AG09319 (cell line): ENCODE measurements around the gene GOLM1.
"Not testable (repeated sequence)": the region's sequence is repeated elsewhere in the genome, so short reads cannot be mapped to it uniquely, and the experiment has no call there.

ENCODE experiments used
- DNase-seq: peaks from one replicate; pipeline ENCODE4 v3.0.0-alpha.2; 2010; ENCODE audit warnings: low read depth; ENCODE audit errors: extremely low read depth
- TF ChIP-seq, protein P1 (sequence below): IDR thresholded peaks from 2 replicates; pipeline ENCODE4 v1.5.1; 2011; ENCODE audit warnings: low read depth, mild to moderate bottlenecking, inconsistent platforms, low read length, moderate library complexity

Gene GOLM1, protein sequence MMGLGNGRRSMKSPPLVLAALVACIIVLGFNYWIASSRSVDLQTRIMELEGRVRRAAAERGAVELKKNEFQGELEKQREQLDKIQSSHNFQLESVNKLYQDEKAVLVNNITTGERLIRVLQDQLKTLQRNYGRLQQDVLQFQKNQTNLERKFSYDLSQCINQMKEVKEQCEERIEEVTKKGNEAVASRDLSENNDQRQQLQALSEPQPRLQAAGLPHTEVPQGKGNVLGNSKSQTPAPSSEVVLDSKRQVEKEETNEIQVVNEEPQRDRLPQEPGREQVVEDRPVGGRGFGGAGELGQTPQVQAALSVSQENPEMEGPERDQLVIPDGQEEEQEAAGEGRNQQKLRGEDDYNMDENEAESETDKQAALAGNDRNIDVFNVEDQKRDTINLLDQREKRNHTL

DNA sequence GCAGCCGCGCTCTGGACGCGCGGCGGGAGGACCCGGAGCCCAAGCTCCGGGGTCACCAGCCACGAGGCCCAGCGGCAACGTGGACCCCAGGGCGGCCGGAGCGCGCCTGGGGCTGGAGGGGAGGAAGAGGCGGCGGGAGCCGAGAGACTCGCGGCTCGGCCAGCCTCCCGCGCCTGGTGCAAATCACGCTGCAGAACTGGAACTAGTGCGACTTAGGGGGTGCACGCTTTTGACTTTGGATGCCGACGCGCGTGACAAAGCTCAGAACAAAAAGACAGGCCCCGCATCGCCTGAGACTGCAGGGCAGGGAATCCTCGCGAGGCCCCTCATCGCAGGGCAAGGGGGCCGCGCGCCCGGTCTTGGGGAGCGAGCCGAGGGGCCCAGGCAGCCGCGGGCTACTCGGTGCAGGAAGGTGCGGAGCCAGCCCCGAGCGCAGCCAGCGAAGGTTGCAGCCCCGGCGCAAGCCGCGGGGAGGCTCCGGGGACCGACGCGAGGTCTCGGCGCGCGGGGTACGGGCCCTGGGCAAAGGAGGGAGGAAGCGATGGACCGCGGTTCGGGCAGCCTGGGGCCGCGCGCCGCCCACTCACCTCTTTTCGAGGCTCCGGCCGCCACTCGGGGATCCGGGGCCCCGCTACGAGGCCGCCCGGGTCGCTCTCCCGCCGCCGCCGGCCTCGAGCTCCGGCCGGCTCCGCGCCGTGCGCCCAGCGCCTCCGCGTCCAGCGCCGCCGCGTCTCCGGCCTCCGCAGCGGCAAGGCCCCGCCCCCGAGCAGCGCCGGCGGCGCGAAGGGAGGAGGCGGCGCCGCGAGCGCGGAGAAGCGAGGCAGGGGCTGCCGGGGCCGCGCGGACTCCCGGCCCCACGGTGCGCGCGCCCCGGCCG is at the start of gene GOLM1:
GOLM1 (minus strand) TSS at position 735 of the 877 bp plus-strand sequence. CDS start 20,238 bp downstream, outside the sequence.
- TF ChIP-seq, protein P1, sequence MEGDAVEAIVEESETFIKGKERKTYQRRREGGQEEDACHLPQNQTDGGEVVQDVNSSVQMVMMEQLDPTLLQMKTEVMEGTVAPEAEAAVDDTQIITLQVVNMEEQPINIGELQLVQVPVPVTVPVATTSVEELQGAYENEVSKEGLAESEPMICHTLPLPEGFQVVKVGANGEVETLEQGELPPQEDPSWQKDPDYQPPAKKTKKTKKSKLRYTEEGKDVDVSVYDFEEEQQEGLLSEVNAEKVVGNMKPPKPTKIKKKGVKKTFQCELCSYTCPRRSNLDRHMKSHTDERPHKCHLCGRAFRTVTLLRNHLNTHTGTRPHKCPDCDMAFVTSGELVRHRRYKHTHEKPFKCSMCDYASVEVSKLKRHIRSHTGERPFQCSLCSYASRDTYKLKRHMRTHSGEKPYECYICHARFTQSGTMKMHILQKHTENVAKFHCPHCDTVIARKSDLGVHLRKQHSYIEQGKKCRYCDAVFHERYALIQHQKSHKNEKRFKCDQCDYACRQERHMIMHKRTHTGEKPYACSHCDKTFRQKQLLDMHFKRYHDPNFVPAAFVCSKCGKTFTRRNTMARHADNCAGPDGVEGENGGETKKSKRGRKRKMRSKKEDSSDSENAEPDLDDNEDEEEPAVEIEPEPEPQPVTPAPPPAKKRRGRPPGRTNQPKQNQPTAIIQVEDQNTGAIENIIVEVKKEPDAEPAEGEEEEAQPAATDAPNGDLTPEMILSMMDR = no peak; the same call in 1 of the 2 replicates
- no peak for DNase-seq

DNA sequence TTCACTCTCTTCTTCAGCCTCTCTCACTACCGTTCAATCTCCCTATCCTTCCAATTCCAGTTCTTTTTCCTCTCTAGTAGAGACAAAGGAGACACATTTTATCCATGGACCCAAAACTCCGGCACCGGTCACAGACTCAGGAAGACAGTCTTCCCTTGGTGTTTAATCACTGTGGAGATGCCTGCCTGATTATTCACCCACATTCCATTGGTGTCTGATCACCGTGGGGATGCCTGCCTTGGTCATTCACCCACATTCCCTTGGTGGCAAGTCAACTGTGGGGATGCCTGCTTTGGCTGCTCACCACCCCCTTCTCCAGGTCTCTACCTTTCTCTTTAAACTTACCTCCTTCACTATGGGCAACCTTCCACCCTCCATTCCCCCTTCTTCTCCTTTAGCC is 47.3 kb upstream of the GOLM1 start:
- DNase-seq = not testable (repeated sequence)

DNA sequence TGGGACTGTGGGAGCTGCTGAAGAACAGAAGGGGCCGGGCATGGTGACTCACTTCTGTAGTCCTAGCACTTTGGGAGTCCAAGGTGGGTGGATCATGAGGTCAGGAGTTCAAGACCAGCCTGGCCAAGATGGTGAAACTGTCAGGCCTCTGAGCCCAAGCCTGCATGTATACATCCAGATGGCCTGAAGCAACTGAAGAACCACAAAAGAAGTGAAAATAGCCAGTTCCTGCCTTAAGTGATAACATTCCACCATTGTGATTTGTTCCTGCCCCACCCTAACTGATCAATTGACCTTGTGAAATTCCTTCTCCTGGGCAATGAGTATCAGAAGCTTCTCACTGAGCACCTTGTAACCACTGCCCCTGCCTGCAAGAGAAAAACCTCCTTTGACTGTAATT is 46.6 kb upstream of the GOLM1 start:
- DNase-seq = not testable (repeated sequence)

DNA sequence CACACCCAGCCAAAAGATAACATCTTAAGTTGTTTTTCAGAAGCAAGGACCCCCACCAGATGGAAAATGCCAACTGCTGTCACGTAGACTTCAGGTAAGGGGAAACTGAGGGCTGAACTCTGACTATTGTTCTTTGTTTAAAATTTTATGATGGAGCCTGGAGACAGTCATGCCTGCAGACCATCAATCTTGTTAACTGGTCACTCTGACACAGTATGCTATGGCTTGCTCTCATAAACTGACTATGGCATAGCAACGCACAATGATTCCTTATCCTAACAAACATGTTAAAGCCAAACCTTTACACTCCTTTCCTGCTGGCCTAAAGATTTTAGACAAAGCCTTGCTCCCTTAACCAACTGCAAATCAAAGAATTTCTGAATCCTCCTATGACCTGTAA is 43.6 kb upstream of the GOLM1 start:
- DNase-seq = no peak
- TF ChIP-seq, protein P1 = no peak

DNA sequence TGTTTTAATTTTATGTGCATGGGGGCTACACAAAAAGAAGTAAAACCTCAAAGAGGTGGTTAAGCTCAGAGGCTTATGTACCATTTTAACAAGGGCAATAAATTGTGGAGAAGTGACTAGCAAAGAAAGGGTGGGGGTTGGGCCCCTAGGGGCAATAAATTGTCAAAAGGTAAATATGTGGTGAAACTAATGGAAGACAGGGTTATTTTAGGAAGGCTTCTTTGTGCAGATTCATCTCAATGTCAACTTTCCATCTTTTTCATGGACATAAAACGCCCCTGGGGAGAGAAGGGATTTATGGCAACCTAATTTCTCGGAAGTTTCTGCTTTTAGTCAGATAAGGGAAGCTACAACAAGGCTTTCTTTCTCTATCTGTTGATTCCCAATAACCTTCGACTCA is 42.5 kb upstream of the GOLM1 start:
- TF ChIP-seq, protein P1 = no peak
- DNase-seq = no peak

DNA sequence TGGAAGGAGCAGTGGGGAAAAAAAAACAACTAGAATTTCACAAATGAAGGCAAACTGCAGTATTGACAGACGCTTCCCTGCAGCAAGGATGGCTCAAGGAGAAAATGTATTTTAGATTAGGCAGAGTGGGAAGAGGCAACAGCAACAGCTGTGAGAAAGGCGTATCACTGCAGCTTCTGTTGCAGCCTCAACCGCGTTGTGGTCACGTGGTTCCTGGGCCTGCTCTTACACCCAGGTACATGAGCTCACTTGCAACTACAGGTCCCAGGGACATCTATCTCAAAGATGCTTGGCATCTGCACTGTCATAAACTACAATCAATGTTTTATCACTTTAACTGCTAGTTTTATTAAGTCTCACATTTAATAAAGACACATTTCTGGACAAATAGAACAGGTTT is 36.0 kb upstream of the GOLM1 start:
- no peak for DNase-seq
- TF ChIP-seq, protein P1 = no peak

DNA sequence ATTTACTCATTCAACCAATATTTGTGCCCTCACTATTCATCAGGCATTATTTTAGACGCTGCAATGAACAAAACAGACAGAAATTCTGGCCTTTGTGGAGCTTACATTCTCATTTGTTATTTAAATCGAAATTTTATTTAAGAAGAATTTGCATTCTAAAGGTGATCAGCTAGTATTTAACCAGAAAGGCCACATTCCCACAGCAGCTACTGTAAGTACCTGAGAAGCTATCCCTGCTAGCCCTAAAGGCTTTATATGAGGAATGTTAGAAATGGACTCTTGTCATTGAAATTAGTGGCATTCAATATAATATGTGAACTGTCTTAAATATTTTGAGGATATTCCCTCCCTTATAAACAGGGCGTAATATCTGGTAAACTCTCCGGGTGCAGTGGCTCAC is 35.0 kb upstream of the GOLM1 start:
- no peak for DNase-seq
- TF ChIP-seq, protein P1 = no peak

DNA sequence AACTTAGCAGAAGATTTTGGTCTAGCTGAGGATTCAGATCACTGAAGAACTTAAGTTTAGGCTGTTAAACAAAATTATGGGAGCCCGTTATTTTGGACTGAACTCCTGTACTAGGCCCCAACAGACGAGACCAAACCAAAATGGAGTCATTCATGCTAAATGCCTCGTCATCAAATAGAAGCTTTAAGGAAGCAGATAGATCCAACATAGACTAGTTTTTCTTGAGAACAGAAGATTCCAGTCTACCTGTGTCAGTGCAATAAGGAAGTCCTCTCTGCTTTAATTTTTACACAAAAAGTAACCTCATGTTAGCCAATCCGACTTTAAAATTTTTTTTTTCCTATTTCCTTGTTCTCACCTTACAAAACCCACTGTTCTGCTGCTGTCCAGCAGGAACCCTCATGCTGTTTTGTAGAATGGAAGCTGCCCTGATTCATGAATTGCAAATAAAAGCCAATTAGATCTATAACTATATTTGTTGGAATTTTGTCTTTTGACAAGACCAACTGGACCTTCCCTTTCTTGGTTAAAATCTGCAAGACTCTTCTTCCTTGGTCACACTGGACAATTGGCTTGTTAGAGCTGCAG is 29.0 kb upstream of the GOLM1 start:
- no peak for DNase-seq
- TF ChIP-seq, protein P1 = no peak
